GM15510 (cell line): ENCODE data around the gene CBFB.

Experiments used
- POLR2A ChIP-seq: IDR thresholded peaks from 3 replicates; pipeline ENCODE4 v1.6.1; 2011; ENCODE audit warnings: borderline replicate concordance; ENCODE audit not compliant: insufficient read length; ENCODE audit errors: extremely low read depth

The CBFB gene

GRCh38 chr16:67147437-67148140 is 118.6 kb downstream of the CBFB start:
- no peak for TF ChIP-seq POLR2A

- TF ChIP-seq POLR2A: no peak
Measured at GRCh38 chr16:67148221-67148620, 119.3 kb downstream of the CBFB start.

GRCh38 chr16:67148656-67149275 is 119.8 kb downstream of the CBFB start:
- TF ChIP-seq POLR2A: no peak

- TF ChIP-seq POLR2A: no peak
Measured at GRCh38 chr16:67149276-67150046, 120.5 kb downstream of the CBFB start.

GRCh38 chr16:67150047-67150832 is 121.3 kb downstream of the CBFB start:
- no peak for TF ChIP-seq POLR2A
